GM19239 (cell line): ENCODE results near the gene FGD6.
"Not testable (repeated sequence)": the region's sequence is repeated elsewhere in the genome, so short reads cannot be mapped to it uniquely, and the experiment has no call there.

Source experiments
- DNase-seq: peaks from one replicate; pipeline ENCODE4 v3.0.0; 2011; ENCODE audit warnings: low spot score; ENCODE audit not compliant: insufficient read length
- FAIRE-seq: peaks from 2 replicates; lab custom pipeline; 2011; peaks lifted over from hg19 to GRCh38; lab: Jason Lieb, UNC

The FGD6 gene

DNA sequence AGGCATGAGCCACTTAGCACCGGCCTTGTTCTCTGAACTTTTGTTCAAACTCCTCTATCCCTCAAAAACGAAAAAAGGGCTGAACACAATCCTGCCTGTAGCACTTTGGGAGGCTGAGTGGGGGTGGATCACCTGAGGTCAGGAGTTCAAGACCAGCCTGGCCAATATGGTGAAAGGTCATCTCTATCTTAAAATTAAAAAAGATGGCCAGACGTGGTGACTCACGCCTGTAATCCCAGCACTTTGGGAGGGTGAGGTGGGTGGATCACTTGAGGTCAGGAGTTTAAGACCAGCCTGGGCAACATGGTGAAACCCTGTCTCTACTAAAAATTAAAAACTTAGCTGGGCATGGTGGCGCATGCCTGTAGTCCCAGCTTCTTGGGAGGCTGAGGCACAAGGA lies 115.3 kb downstream of the FGD6 start:
- not testable (repeated sequence) for DNase-seq, FAIRE-seq

GRCh38 chr12:95100264-95101190 lies 116.7 kb downstream of the FGD6 start:
- no peak for FAIRE-seq
- DNase-seq, result no peak

- DNase-seq, result no peak
- no peak for FAIRE-seq
Observed at GRCh38 chr12:95099270-95099790, 117.9 kb downstream of the FGD6 start.

GRCh38 chr12:95096852-95097251 lies 120.4 kb downstream of the FGD6 start:
- FAIRE-seq, result no peak

GRCh38 chr12:95096378-95096777 lies 120.9 kb downstream of the FGD6 start:
- DNase-seq (no peak), FAIRE-seq (no peak)

More at GRCh38 chr12:95096852-95097251, 120.4 kb downstream of the FGD6 start:
- DNase-seq, result no peak

GRCh38 chr12:95095866-95096265 lies 121.4 kb downstream of the FGD6 start:
- not testable (repeated sequence) for DNase-seq

DNA sequence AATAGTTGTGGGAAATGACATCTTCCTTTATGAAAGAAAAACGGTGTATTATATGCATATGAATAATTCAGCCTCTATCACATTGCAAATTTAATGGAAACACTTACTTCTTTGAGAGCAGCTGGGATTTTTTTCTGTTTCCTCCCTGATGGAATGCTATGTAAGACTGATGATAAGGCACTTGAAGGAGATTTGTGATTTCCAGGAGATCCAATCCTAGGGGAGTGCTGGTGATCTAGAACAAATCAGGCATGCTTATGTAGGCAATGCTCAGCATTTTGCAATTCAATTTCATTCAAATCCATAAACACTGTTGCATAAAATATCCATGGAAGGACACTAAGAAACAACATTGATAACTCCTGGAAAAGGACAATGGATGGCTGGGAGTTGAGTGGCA lies 127.8 kb downstream of the FGD6 start:
- DNase-seq, result no peak
- peak; percentile 49 for FAIRE-seq

More at GRCh38 chr12:95095866-95096265, 121.4 kb downstream of the FGD6 start:
- not testable (repeated sequence) for FAIRE-seq

GRCh38 chr12:95088379-95088778 lies 128.9 kb downstream of the FGD6 start:
- peak; percentile 4 for FAIRE-seq

GRCh38 chr12:95085612-95086011 lies 131.7 kb downstream of the FGD6 start:
- no peak for FAIRE-seq
- DNase-seq, result no peak

More at GRCh38 chr12:95088379-95088778, 128.9 kb downstream of the FGD6 start:
- DNase-seq, result no peak

DNA sequence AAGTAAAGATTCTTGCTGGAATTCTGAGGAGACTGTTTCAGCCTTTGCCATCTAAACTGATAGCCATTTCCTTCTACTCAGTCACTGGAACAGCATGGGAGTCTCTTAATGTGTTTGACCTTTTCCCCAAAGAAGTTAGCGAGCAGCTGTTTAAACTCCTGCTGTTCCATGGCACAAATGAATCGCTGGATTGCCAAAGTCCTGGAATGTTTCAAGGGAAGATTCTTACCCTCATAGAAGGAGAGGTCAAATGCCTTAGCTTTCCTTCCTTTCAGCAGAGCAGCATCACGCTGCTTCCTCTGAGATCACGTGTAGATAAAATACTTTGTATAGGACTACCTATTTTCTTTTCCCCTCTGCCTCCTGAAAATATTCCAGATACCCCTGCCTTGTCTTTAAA lies 133.3 kb downstream of the FGD6 start:
- no peak for FAIRE-seq
- no peak for DNase-seq

DNA sequence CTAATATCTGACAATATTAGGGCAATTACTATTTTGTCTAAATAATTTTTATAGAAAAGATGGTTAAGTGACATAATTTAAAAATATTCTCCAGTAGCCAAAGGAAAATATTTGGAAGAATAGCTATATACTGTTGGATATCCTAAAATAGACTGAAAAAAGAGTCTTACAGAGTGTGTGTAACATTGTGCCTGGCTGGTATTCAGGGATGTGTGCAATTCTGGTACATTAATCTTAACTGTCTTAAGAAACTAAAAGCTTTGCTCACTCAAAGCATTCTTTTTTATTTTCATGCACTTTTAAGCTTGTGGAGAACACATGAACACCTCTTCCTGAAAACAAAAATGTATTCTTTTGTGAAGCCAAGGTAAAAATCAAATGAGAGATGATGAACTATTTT lies 133.8 kb downstream of the FGD6 start:
- DNase-seq, result no peak

DNA sequence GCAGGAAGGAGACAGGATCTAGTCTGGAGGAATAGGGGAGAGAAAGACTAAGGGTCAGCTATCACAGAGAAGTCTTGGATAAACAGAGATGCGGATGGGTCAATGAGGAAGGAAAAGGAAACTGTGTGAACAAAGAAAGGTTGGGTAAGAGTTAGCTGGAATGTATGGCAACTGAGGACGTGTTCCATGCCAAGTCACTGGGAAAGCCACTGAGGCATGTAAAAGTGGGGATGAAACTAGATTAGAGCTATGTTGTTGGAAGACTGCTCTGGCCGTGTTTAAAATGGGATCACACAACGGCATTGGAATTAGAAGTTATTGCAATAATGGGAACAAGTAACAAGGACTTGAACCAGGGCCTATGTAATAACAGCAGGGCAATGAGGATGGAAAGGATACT lies 139.9 kb downstream of the FGD6 start:
- FAIRE-seq, result no peak
- DNase-seq, result no peak

More for the DNA sequence above, 133.8 kb downstream of the FGD6 start:
- FAIRE-seq, result no peak

DNA sequence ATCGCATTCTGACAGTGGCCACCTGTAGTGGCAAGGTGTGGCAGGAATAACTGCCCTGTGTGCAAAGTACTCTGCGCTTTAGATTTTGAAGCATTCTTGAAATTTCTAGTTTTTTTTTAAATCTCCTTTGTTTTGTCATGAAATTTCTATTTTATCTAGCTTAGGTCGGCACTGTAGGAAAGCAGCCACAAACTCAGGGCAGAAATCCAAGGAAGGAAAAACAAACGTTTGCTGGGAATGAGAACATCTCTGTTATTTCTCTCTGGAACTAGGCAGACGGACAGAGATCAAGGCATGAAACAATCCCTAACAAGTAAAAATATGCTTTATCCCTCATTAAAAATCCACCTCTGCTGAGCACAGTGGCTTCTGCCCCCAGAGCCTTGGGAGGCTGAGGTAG lies 142.5 kb downstream of the FGD6 start:
- FAIRE-seq (no peak), DNase-seq (no peak)

- FAIRE-seq (peak; percentile 96), DNase-seq (no peak)
Observed at GRCh38 chr12:95073698-95074520, 143.4 kb downstream of the FGD6 start.

GRCh38 chr12:95072900-95073697 lies 144.2 kb downstream of the FGD6 start, which contains the start of gene NR2C1:
TSS of gene NR2C1 (minus strand) at chr12:95073618. CDS start at chr12:95067384, 6,234 bp downstream.
- FAIRE-seq, result no peak

GRCh38 chr12:95070378-95070777 lies 146.9 kb downstream of the FGD6 start:
- DNase-seq, result no peak
- no peak for FAIRE-seq

More at GRCh38 chr12:95072900-95073697, 144.2 kb downstream of the FGD6 start, which contains the start of gene NR2C1:
- peak; percentile 95 for DNase-seq

- DNase-seq (no peak), FAIRE-seq (no peak)
Observed at GRCh38 chr12:95066091-95066855, 151.0 kb downstream of the FGD6 start.

GRCh38 chr12:95060951-95061350 lies 156.3 kb downstream of the FGD6 start:
- DNase-seq, result no peak
- FAIRE-seq, result no peak

GRCh38 chr12:95059984-95060383 lies 157.3 kb downstream of the FGD6 start:
- FAIRE-seq, result no peak
- DNase-seq, result no peak
